HepG2 (cell line): ENCODE measurements around the gene PRKACA. TPM values are rescaled to one million over a fixed set of nuclear protein-coding genes. Genes with fewer than 3 reads are reported as not detected.

Experiments used
- DBP ChIP-seq: sonication (generic); formaldehyde crosslinking; IDR thresholded peaks from 2 replicates; pipeline ENCODE4 v1.4.0; 2020; ENCODE audit warnings: missing genetic modification reagents; ENCODE audit errors: not compliant biosample characterization
- FOSL2 ChIP-seq: sonication (generic); formaldehyde crosslinking; IDR thresholded peaks from 2 replicates; pipeline ENCODE4 v1.4.0; 2020; ENCODE audit warnings: missing genetic modification reagents
- HNF4G ChIP-seq, 2 experiments: sonication (generic) in 1 of 2; formaldehyde crosslinking in 1 of 2; IDR thresholded peaks; 2 replicates each; pipeline versions ENCODE4 v1.4.0 to v1.6.1; 2011 to 2020; ENCODE audit warnings: borderline replicate concordance in 2 of 2, low read depth in 2 of 2, mild to moderate bottlenecking in 2 of 2, low read length in 1 of 2, missing genetic modification reagents in 1 of 2, moderate library complexity in 1 of 2
- JARID2 ChIP-seq: sonication (generic); formaldehyde crosslinking; IDR thresholded peaks from 2 replicates; pipeline ENCODE4 v1.8.1; 2023; ENCODE audit warnings: missing genetic modification reagents, inconsistent platforms; ENCODE audit not compliant: insufficient replicate concordance
- KDM2A ChIP-seq: sonication (generic); formaldehyde crosslinking; IDR thresholded peaks from 2 replicates; pipeline ENCODE4 v1.4.0; 2020; ENCODE audit warnings: low read depth, missing genetic modification reagents, borderline replicate concordance
- MAZ ChIP-seq, 2 experiments: sonication (generic) in 1 of 2; formaldehyde crosslinking in 1 of 2; IDR thresholded peaks; 2 replicates each; pipeline versions ENCODE4 v1.5.0 to v1.6.1; 2012 to 2020; ENCODE audit warnings: low read depth in 2 of 2, mild to moderate bottlenecking in 2 of 2, borderline replicate concordance in 1 of 2, improper control_type of control experiment in 1 of 2, low read length in 1 of 2, missing genetic modification reagents in 1 of 2, moderate library complexity in 1 of 2
- MEIS1 ChIP-seq: sonication (generic); formaldehyde crosslinking; IDR thresholded peaks from 2 replicates; pipeline ENCODE4 v1.9.0; 2021; ENCODE audit warnings: mild to moderate bottlenecking, missing genetic modification reagents, moderate library complexity, borderline replicate concordance
- POLR2A ChIP-seq, 2 experiments: IDR thresholded peaks; 2 replicates each; pipeline ENCODE4 v1.6.1; 2011; ENCODE audit warnings: low read depth in 2 of 2, low read length in 2 of 2, mild to moderate bottlenecking in 1 of 2, moderate library complexity in 1 of 2; ENCODE audit not compliant: insufficient read depth in 1 of 2
- PPARG ChIP-seq: conservative IDR thresholded peaks from 2 replicates; pipeline ENCODE4 v1.6.1; 2016; ENCODE audit warnings: missing biosample characterization, missing genetic modification reagents
- RBAK ChIP-seq: sonication (generic); formaldehyde crosslinking; IDR thresholded peaks from 2 replicates; pipeline ENCODE4 v1.5.1; 2020; ENCODE audit warnings: mild to moderate bottlenecking, missing genetic modification reagents
- SMAD1 ChIP-seq: sonication (generic); formaldehyde crosslinking; IDR thresholded peaks from 2 replicates; pipeline ENCODE4 v1.4.0; 2020; ENCODE audit warnings: missing genetic modification reagents, low read depth, mild to moderate bottlenecking, borderline replicate concordance
- U2AF1 ChIP-seq: fragments of 200-400 bp; formaldehyde crosslinking; optimal IDR thresholded peaks from 2 replicates; pipeline ENCODE3; 2017; ENCODE audit warnings: mild to moderate bottlenecking, low read depth, low read length
- ZBTB42 ChIP-seq: sonication (generic); formaldehyde crosslinking; IDR thresholded peaks from 2 replicates; pipeline ENCODE4 v1.5.0; 2020; ENCODE audit warnings: mild to moderate bottlenecking, missing genetic modification reagents
- ZBTB7B ChIP-seq: sonication (generic); formaldehyde crosslinking; IDR thresholded peaks from 2 replicates; pipeline ENCODE4 v1.4.0; 2020; ENCODE audit warnings: missing genetic modification reagents
- ZC3H4 ChIP-seq: sonication (generic); formaldehyde crosslinking; IDR thresholded peaks from 2 replicates; pipeline ENCODE4 v1.4.0; 2020; ENCODE audit warnings: missing genetic modification reagents, borderline replicate concordance
- ZFP1 ChIP-seq: IDR thresholded peaks from 2 replicates; pipeline ENCODE4 v1.6.1; 2016
- ZFY ChIP-seq: sonication (generic); formaldehyde crosslinking; IDR thresholded peaks from 2 replicates; pipeline ENCODE4 v1.4.0; 2020; ENCODE audit warnings: missing genetic modification reagents
- ZNF20 ChIP-seq: sonication (generic); formaldehyde crosslinking; IDR thresholded peaks from 2 replicates; pipeline ENCODE4 v1.4.0; 2020; ENCODE audit warnings: mild to moderate bottlenecking, moderate library complexity, missing genetic modification reagents
- ZNF205 ChIP-seq: IDR thresholded peaks from 2 replicates; pipeline ENCODE4 v1.6.1; 2018; ENCODE audit warnings: missing biosample characterization, missing genetic modification reagents
- ZNF276 ChIP-seq: sonication (generic); formaldehyde crosslinking; IDR thresholded peaks from 2 replicates; pipeline ENCODE4 v1.4.0; 2020; ENCODE audit warnings: mild to moderate bottlenecking, low read depth, missing genetic modification reagents
- ZNF30 ChIP-seq: sonication (generic); formaldehyde crosslinking; IDR thresholded peaks from 2 replicates; pipeline ENCODE4 v1.5.0; 2020; ENCODE audit warnings: mild to moderate bottlenecking, missing genetic modification reagents
- ZNF362 ChIP-seq: sonication (generic); formaldehyde crosslinking; IDR thresholded peaks from 2 replicates; pipeline ENCODE4 v1.4.0; 2020; ENCODE audit warnings: missing genetic modification reagents, mild to moderate bottlenecking, borderline replicate concordance
- ZNF414 ChIP-seq: sonication (generic); formaldehyde crosslinking; IDR thresholded peaks from 2 replicates; pipeline ENCODE4 v1.5.0; 2020; ENCODE audit warnings: missing genetic modification reagents
- ZNF446 ChIP-seq: sonication (generic); formaldehyde crosslinking; IDR thresholded peaks from 2 replicates; pipeline ENCODE4 v1.5.0; 2020; ENCODE audit warnings: mild to moderate bottlenecking, missing genetic modification reagents
- ZNF547 ChIP-seq: sonication (generic); formaldehyde crosslinking; IDR thresholded peaks from 2 replicates; pipeline ENCODE4 v1.5.1; 2020; ENCODE audit warnings: mild to moderate bottlenecking, missing genetic modification reagents
- polyA plus RNA-seq, 8 experiments: library from polyadenylated mRNA; depleted of rRNA in 3 of 8; stranded (reverse) in 7 of 8; unstranded in 1 of 8; fragments of >200 nt; fragmentation: Illumina TruSeq in 4 of 8; extraction: Trizol in 4 of 8; gene quantifications; 2 replicates each; pipeline versions ENCODE4 v1.2.1 to v1.2.3, GENCODE V29; 2011 to 2016; ENCODE audit warnings: low read depth in 4 of 8, missing spikeins in 1 of 8, mixed read lengths in 1 of 8; ENCODE audit not compliant: insufficient read depth in 1 of 8
- total RNA-seq, 5 experiments: library from RNA; depleted of rRNA; stranded (reverse); fragments of >200 nt; fragmentation: Illumina TruSeq; extraction: Trizol; gene quantifications; 2 replicates each; pipeline ENCODE4 v1.2.3, GENCODE V29; 2016; ENCODE audit warnings: low read depth in 1 of 5

The PRKACA gene
- total and polyA plus RNA-seq, 2 of the 13 experiments (the other 11 are each of a cell fraction or from before 2014, with no cell fraction given), result 11.0 to 18.2 TPM

- TF ChIP-seq SMAD1 (no peak), ZNF414 (CRISPR knock-in tag) (no peak), PPARG (CRISPR knock-in tag) (no peak), U2AF1 (no peak), POLR2A (IDR thresholded peaks at IDR 0.05; ENCODE audit: insufficient read depth in 1 of 2, low read depth in 2 of 2, low read length in 2 of 2) (peak; percentile 57 to 74), ZNF276 (CRISPR knock-in tag) (no peak), ZBTB42 (no peak), FOSL2 (CRISPR knock-in tag) (no peak), MAZ (IDR thresholded peaks at IDR 0.05; ENCODE audit: borderline replicate concordance, low read depth, low read length) (no peak; the same call in 1 of the 2 replicates), MAZ (CRISPR knock-in tag; IDR thresholded peaks at IDR 0.05; ENCODE audit: low read depth) (peak; percentile 37; the same call in 1 of the 2 replicates), HNF4G (IDR thresholded peaks at IDR 0.05; ENCODE audit: borderline replicate concordance, low read depth, low read length) (peak; percentile 72; the same call in 1 of the 2 replicates), HNF4G (CRISPR knock-in tag; IDR thresholded peaks at IDR 0.05; ENCODE audit: borderline replicate concordance, low read depth) (no peak), DBP (CRISPR knock-in tag) (no peak), JARID2 (CRISPR knock-in tag) (no peak), ZFY (CRISPR knock-in tag) (peak; percentile 98), ZNF30 (no peak), ZNF20 (no peak), ZNF362 (CRISPR knock-in tag) (no peak), KDM2A (CRISPR knock-in tag) (peak; percentile 41; the same call in 1 of the 2 replicates), ZBTB7B (CRISPR knock-in tag) (peak; percentile 20; the same call in 1 of the 2 replicates), ZFP1 (CRISPR knock-in tag) (0 out of 2 replicates have a peak, but pooled peaks have one; percentile 23), ZNF547 (CRISPR knock-in tag) (peak; percentile 19; the same call in 1 of the 2 replicates), RBAK (CRISPR knock-in tag) (peak; percentile 68; the same call in 1 of the 2 replicates), ZNF205 (0 out of 2 replicates have a peak, but pooled peaks have one; percentile 31), ZNF446 (peak; percentile 61; the same call in 1 of the 2 replicates), MEIS1 (CRISPR knock-in tag) (no peak), ZC3H4 (peak; percentile 62)
Observed at GRCh38 chr19:14118165-14119051, 846 bp upstream of the PRKACA start (continued).
